Activated naive CD4-positive, alpha-beta T cell treated with anti-CD3 and anti-CD28 coated beads, Interleukin-2, amount 50 U/mL, for 16 hours (primary cell): ENCODE measurements around the gene CBX8.

ENCODE experiments used
- DNase-seq: peaks from one replicate; pipeline ENCODE4 v3.0.0-alpha.2; 2020

The CBX8 gene

GRCh38 chr17:79818026-79818758, 21.3 kb upstream of the CBX8 start:
- DNase-seq, result no peak

- DNase-seq, result no peak
Measured at GRCh38 chr17:79815836-79816461, 19.1 kb upstream of the CBX8 start.

GRCh38 chr17:79814974-79815835, 18.3 kb upstream of the CBX8 start:
- no peak for DNase-seq

- no peak for DNase-seq
Measured at GRCh38 chr17:79814127-79814973, 17.5 kb upstream of the CBX8 start.

- DNase-seq, result no peak
Measured at GRCh38 chr17:79813297-79814126, 16.6 kb upstream of the CBX8 start.

- no peak for DNase-seq
Measured at GRCh38 chr17:79812353-79813258, 15.7 kb upstream of the CBX8 start.

- DNase-seq, result no peak
Measured at GRCh38 chr17:79811868-79812352, 15.0 kb upstream of the CBX8 start.

- no peak for DNase-seq
Measured at GRCh38 chr17:79811011-79811867, 14.4 kb upstream of the CBX8 start.

GRCh38 chr17:79810130-79811010, 13.5 kb upstream of the CBX8 start:
- peak; percentile 81 for DNase-seq

- DNase-seq, result no peak
Measured at GRCh38 chr17:79809530-79810129, 12.8 kb upstream of the CBX8 start.

- no peak for DNase-seq
Measured at GRCh38 chr17:79808763-79809529, 12.1 kb upstream of the CBX8 start.

GRCh38 chr17:79806863-79807720, 10.2 kb upstream of the CBX8 start:
- DNase-seq, result no peak

- no peak for DNase-seq
Measured at GRCh38 chr17:79806446-79806760, 9.5 kb upstream of the CBX8 start.

GRCh38 chr17:79804856-79805696, 8.2 kb upstream of the CBX8 start:
- DNase-seq, result no peak
